IPS DF 4.7 (cell line): ENCODE results near the gene ZFP64.
"Not testable (repeated sequence)": the region's sequence is repeated elsewhere in the genome, so short reads cannot be mapped to it uniquely, and the experiment has no call there.

Source experiments
- DNase-seq: peaks from one replicate; pipeline ENCODE4 v3.0.0-alpha.2; 2013; ENCODE audit warnings: low spot score; ENCODE audit errors: extremely low read depth

The ZFP64 gene

DNA sequence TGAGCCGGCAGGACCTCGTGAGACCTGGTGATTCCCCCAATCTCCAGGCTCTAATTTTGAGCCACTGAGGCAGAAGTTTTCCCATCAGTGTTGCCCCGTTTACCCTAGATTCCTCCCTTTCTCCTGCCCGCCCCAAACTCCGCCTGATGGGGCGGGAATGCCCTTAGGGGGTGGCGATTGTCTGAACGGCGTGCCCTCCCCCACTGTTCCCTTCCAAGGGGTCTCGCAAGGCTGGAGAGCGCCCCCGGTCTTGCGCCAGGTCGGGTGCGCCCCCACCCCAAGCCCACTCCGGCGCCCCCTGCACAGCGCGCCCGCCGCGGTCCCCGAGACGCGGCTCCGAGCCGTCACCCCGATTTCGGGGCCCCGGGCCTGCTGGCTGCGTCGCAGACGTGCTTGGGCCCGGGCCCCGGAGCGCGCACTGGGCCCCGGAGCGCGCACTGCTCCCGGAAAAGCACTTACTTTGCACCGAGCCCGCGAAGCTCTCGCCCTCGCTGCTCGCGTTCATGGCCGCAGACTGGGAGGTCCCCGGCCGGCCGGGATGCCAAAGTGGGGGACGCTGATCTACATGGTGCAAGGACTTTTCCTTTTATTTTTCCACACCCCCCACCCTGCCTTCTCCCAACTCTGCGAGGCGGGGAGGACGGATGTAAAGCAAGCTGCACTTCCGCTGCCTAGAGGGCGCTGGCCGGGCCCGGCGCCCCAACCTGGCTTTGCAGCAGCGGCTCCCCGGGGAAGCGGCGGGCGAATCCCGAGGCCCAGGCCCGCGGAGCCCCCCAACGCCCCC, at the start of gene ZFP64:
Gene ZFP64, minus strand, starts transcription at position 648 of the 784 bp plus-strand sequence. Its CDS starts 143 bp downstream, at position 505.
- DNase-seq: no peak

DNA sequence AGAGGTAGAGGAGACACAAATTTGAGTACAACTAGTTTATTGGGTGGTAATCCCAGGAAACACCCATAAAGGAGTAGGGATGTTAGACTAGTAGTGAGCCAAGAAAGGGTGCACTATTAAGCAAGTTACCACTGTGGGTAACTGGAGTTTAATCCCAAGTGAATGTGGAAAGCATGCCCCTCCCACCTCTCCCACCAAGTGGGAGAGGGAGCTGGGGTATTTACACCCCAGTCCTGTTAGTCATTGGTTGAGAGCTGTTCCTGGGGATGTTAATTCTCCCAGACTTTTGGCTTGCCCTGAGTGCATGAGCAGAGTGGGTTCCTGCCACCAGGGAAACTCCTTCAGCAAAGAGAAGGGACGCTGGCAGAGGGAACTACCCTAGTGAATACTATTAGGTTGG, 49.2 kb upstream of the ZFP64 start:
- DNase-seq: no peak

DNA sequence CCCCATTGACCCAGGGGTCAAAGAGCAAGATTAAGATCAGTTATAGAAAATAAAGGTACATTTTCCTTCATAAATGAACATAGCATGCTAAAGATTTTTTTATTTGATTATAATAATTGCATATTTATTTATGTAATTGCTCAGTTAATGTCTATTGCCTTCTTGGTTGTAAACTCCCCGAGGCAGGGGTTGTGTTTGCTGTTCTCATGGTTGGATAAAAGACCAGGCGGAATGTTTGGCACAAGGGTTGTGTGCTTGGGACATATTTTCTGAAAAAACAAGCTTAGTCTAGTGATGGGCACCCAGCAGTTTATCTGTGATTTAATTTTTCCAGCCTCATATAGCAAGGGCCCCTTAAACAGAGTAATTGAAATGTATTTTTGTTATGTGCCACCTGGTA, 47.5 kb upstream of the ZFP64 start:
- no peak for DNase-seq

GRCh38 chr20:52236292-52236691, 44.7 kb upstream of the ZFP64 start:
- DNase-seq: no peak

DNA sequence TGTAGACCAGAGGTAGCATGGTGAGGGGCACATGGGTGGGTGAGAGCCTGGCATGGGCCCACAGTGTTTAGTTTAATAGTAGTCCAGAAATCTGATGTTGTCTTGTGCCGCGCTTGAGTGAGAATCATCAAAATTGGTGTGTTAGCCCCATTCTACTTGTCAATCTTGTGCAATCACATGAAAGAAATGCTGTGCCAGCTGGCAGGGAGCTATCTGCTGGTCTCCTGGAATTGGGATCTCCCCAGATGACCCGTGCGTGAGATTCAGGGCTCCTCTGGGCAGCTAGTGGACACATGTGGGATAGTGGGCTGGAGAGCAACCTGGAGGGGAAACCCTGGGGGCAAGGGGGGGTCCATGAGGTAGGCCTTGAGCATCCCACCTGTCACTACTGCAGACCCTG, 43.5 kb upstream of the ZFP64 start:
- DNase-seq: no peak

- no peak for DNase-seq
Measured at GRCh38 chr20:52234302-52235045, 42.9 kb upstream of the ZFP64 start.

DNA sequence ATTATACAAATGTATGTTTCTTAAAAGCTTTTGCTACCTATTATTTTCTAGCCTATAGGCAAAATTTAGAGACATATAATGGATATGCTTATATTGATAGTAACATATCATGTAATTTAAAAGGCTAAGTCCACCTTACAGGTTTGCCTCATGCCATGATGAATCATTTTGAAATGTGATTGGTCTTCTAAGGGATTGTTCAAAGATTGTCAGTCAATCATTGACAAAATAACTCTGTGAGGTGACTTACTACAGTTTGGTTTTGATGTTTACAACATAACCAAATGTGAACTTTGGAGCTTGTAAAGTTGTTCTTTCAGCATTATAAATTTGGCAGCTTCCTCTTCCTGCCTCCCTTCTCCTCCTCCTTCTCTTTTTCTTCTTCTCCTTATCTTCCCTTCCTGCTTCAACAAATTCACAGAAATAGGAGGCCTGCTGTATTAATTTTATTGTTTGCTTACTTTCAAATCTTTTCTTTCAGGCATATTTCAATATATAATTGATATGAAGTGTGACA, 39.7 kb upstream of the ZFP64 start:
- DNase-seq: no peak

DNA sequence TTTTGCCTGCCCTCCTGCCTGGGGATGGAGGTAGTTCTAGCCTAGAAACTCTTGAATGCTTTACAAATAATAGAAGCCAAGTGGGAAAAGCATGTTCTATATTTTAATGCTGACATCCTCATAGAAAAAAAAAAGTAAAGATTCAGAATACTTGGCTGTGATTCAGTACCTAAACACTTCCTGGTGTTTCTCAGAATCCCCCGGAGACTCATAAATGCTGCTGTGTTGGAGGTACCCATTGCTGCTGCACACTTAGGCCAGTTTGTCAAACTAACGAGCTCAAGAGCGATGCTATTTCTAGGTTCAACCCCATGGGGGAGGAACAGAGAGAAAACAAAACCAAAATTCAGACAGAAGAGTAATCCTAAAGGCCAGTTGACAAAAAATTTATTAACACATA, 38.8 kb upstream of the ZFP64 start:
- no peak for DNase-seq

GRCh38 chr20:52229346-52229745, 37.8 kb upstream of the ZFP64 start:
- not testable (repeated sequence) for DNase-seq

- no peak for DNase-seq
Measured at GRCh38 chr20:52226370-52226769, 34.8 kb upstream of the ZFP64 start.

GRCh38 chr20:52224920-52225319, 33.3 kb upstream of the ZFP64 start:
- DNase-seq: no peak

DNA sequence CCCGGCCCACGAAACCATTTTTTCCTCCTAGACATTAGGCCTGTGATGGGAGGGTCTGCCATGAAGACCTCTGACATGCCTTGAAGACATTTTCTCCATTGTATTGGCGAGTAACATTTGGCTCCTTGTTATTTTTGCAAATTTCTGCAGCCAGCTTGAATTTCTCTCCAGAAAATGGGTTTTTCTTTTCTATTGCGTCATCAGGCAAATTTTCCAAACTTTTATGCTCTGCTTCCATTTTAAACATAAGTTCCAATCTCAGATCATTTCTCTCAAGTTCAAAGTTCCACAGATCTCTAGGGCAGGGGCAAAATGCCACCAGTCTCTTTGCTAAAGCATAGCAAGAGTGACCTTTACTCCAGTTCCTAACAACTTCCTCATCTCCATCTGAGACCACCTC, 29.8 kb upstream of the ZFP64 start:
- DNase-seq: not testable (repeated sequence)

DNA sequence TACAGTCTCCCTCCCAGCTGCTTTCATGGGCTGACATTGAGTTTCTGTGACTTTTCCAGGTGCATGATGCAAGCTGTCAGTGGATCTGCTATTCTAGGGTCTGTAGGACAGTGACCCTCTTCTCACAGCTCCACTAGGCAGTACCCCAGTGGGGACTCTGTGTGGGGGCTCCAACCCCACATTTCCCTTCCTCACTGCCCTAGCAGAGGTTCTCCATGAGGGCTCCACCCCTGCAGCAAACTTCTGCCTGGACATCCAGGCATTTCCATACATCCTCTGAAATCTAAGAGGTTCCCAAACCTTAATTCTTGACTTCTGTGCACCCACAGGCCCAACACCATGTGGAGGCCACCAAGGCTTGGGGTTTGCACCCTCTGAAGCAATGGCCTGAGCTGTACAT, 29.3 kb upstream of the ZFP64 start:
- not testable (repeated sequence) for DNase-seq

DNA sequence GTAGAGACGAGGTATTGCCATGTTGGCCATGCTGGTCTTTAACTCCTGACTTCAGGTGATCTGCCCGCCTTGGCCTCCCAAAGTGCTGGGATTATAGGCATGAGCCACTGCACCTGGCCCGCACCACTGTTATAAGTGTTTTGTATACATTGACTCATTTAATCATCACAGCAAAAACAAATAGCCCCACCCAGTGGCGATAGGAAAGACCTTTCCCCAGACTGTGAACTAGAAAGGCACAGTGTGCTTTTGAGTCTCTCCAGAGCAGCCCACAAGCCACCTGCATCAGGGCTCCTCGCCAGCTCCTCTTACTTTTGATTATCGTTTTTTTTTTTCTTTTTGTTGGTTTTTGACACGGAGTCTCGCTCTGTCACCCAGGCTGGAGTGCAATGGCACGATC, 27.9 kb upstream of the ZFP64 start:
- peak; percentile 3 for DNase-seq

GRCh38 chr20:52217689-52218395, 26.3 kb upstream of the ZFP64 start:
- no peak for DNase-seq

DNA sequence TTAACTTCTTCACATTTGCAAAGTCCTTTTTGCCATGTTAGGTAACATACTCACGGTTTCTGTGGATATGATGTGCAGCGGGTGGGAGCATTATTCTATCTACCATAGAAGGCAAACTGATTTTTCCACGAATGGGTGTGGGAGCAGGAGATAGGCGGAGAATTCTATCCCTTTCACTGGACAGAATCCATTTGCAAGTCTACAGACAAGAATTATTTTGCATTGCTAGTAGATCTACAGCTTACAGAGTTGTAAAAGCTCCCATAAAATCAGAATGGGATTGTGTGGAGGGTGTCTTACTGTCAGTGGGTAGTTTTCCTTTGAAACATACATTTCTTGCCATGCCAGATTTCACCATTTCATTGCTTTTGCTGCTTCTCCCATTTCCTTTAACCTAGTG, 22.4 kb upstream of the ZFP64 start:
- no peak for DNase-seq

GRCh38 chr20:52212943-52213342, 21.4 kb upstream of the ZFP64 start:
- DNase-seq: no peak

GRCh38 chr20:52210037-52210990, 18.7 kb upstream of the ZFP64 start:
- no peak for DNase-seq

DNA sequence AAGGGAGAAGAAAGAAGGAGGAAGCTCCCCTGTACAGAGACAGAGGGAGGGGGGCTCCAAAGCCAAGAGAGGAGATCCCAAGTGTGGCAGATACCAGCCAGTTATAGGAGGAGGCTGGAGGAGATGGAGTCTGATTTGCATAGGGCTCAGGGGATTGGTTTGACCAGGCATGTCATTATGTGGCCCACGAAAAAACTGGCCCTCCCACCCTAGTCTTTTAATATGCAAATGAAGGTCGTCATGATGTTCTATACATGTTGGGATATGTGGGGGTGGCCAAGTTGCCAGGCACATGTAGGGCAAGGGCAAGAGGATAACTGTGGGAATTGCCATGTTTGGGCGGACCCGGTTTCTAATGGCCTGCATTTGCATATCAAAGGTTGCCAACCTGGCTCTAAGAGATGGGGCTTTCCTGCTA, 17.6 kb upstream of the ZFP64 start:
- no peak for DNase-seq

DNA sequence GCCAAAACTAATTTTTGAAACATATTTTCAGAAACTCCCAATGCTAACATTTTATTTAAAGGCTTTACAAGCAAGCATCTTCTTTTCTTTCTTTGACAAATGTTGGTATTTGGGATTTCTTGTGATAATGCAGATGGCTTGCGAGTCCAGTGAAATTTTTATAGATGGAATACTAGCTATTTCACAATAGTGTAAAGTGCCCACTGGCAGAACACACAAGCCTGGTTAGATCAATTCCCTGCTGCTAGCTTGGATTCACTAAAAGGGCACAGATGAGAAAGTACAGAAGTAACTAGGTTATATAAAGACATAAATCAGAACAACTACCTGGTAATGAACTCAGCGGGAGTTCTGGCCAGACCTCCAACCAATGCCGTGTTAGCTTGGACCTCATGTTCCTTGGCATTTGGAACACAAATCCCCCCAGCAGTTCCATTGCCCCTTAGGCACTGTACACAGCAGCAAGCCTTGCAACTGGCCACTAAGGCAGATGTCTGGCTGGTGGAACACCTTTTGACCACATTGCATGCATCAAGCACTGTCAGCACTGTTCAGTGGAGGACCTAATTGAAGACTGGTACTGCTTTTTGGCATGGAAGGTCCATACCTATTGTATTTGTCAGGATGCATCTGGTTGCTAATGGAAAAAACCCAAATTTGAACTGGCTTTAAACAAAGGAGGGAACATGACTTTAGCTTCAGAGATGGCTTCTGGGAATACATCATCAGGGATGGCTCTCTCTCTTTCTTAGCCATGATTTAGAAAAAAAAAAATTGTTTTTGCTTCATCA, 15.6 kb upstream of the ZFP64 start:
- no peak for DNase-seq
